ENCODE results near the gene NUMBL. TPM values are rescaled to one million over a fixed set of nuclear protein-coding genes. Genes with fewer than 3 reads are reported as not detected.

Gene NUMBL
- total and polyA plus RNA-seq, 9 of the 15 experiments (the other 6 are each of a cell fraction or from before 2014, with no cell fraction given), result 0.39 to 38.6 (median 6.6) TPM

- Histone ChIP-seq H3K4me2 (ENCODE audit: insufficient read depth, low read length) (no peak overlapping the region), H3K9me1 (ENCODE audit: control insufficient read depth, insufficient read depth, low read length) (no peaks in the 10 kb centered on the region), H3K4me1 (replicated peaks in 1 of 2; ENCODE audit: control insufficient read depth in 2 of 2, insufficient read depth in 2 of 2, low read length in 2 of 2) (peaks cover 4 to 23% of the 10 kb centered on the region in 2 experiments; a peak in 4 of 5 replicates), H3K4me3 (no peak overlapping the region), H3K9ac (ENCODE audit: insufficient read depth in 1 of 2, low read depth in 2 of 2, low read length in 2 of 2) (peak overlapping the region in 1 of 2 experiments; percentile 23; a peak in 1 of 4 replicates), H3K27me3 (ENCODE audit: control insufficient read depth in 2 of 2, insufficient read depth in 2 of 2, low read length in 2 of 2) (no peaks in the 10 kb centered on the region), H4K20me1 (replicated peaks; ENCODE audit: control insufficient read depth, insufficient read depth, low read length) (no peaks in the 10 kb centered on the region), H3K79me2 (ENCODE audit: control insufficient read depth, insufficient read depth, low read length) (no peaks in the 10 kb centered on the region), H2AFZ (ENCODE audit: low read depth, low read length) (peak overlapping the region; percentile 89), H3K27ac (ENCODE audit: extremely low read depth, low read depth, low read length) (peak overlapping the region; percentile 45; the same call in 1 of the 3 replicates), H3K36me3 (ENCODE audit: control insufficient read depth, insufficient read depth, low read length) (no peaks in the 10 kb centered on the region), H3K9me3 (replicated peaks; ENCODE audit: control insufficient read depth, insufficient read depth, low read depth, low read length) (no peaks in the 10 kb centered on the region)
- POLR2A ChIA-PET, result interaction anchor here (1.1 kb wide), 1 partner anchor 27 kb away, joined by 3 read pairs; no protein-coding TSS in a partner anchor
- TF ChIP-seq EP300 (IDR thresholded peaks at IDR 0.05; ENCODE audit: low read length), result no peak
- no peak for TF ChIP-seq NFE2 (IDR thresholded peaks at IDR 0.05; ENCODE audit: low read depth)
- no peak for TF ChIP-seq ZBTB12 (CRISPR knock-in tag; IDR thresholded peaks at IDR 0.05)
- no peak for TF ChIP-seq ZFPM2 (CRISPR knock-in tag; IDR thresholded peaks at IDR 0.05)
- TF ChIP-seq NKRF (IDR thresholded peaks at IDR 0.05; ENCODE audit: borderline replicate concordance), result no peak
- TF ChIP-seq ZNF174 (CRISPR knock-in tag; IDR thresholded peaks at IDR 0.05), result no peak
- no peak for TF ChIP-seq HDGF (IDR thresholded peaks at IDR 0.05)
- TF ChIP-seq TCF7L2 (IDR thresholded peaks at IDR 0.05; ENCODE audit: low read depth, low read length), result no peak
- TF ChIP-seq ZNF609 (CRISPR knock-in tag; IDR thresholded peaks at IDR 0.05; ENCODE audit: borderline replicate concordance), result no peak
- no peak for TF ChIP-seq ZEB2 (IDR thresholded peaks at IDR 0.05)
- CTCF ChIA-PET (ENCODE audit: low intra/inter-chr PET ratio), result no interaction called here
- 78% methylated on average over 7 of the region's 7 CpGs for WGBS (ENCODE audit: insufficient coverage, low coverage, missing lambda C conversion rate)
- no peak for ATAC-seq
- intact Hi-C loops (cut with micrococcal nuclease), result no loop called here
- DNase-seq (ENCODE audit: extremely low read depth in 1 of 4, low spot score in 3 of 4), result peak in 1 of 4 experiments; percentile 4
- in situ Hi-C loops (cut with MboI), result no loop called here
- no peak for FAIRE-seq
- no TSS peak for BruUV-seq (replicated peaks)
Measured at GRCh38 chr19:40641281-40641680, 49.2 kb downstream of the NUMBL start.

All from K562 (cell line).